GM12878 (cell line): Measurements from ENCODE around the gene SOX5. TPM values are rescaled to one million over a fixed set of nuclear protein-coding genes. Genes with fewer than 3 reads are reported as not detected.

ENCODE experiments used
- ATAC-seq: fragments of 200-7000 bp; cut with Tn5 transposase; 3 replicates; pipeline ENCODE4 v1.9.1; 2020; ENCODE audit warnings: mild to moderate bottlenecking, moderate library complexity
- BruUV-seq: library from RNA; stranded (reverse); fragments of 400-500 nt; replicated peaks from 2 replicates; lab custom pipeline; 2021; lab: Mats Ljungman, UMichigan
- CTCF ChIA-PET: fragments of 300-600 bp; sonication (Branson Sonifier 250); formaldehyde crosslinking; extraction: SDS; loops from one replicate; lab custom pipeline; 2021; ENCODE audit warnings: inconsistent platforms; lab: Yijun Ruan, JAX
- POLR2A ChIA-PET: fragments of 350-600 bp; formaldehyde crosslinking; extraction: SDS; loops from one replicate; lab custom pipeline; 2021; ENCODE audit warnings: inconsistent platforms; lab: Charles Lee
- RAD21 ChIA-PET: fragments of 300-600 bp; sonication (Branson Sonifier 250); formaldehyde crosslinking; loops from one replicate; lab custom pipeline; 2023; ENCODE audit warnings: antibody characterized with exemption; ENCODE audit not compliant: unreplicated experiment; lab: Charles Lee
- SMC1A ChIA-PET: fragments of 300-600 bp; sonication (Branson Sonifier 250); formaldehyde crosslinking; loops from one replicate; lab custom pipeline; 2023; ENCODE audit not compliant: unreplicated experiment, uncharacterized antibody; lab: Charles Lee
- DNase-seq: peaks from one replicate; pipeline ENCODE4 v3.0.0-alpha.2; 2011; ENCODE audit warnings: low read depth, low spot score
- FAIRE-seq: peaks from 3 replicates; lab custom pipeline; 2011; peaks lifted over from hg19 to GRCh38; lab: Jason Lieb, UNC
- H2AFZ ChIP-seq: 2 replicates; pipeline ENCODE4 v1.6.0; 2011; ENCODE audit warnings: low read depth, low read length, control low read depth; ENCODE audit not compliant: control insufficient read depth
- H3K27ac ChIP-seq: 2 replicates; pipeline ENCODE4 v1.5.1; 2011; ENCODE audit warnings: control low read depth; ENCODE audit not compliant: control insufficient read depth, insufficient read depth
- H3K27me3 ChIP-seq, 2 experiments: replicated peaks in 1 of 2; 2 replicates each; pipeline versions ENCODE4 v1.6.0 to v1.6.1; 2011; ENCODE audit warnings: low read length in 1 of 2; ENCODE audit not compliant: control insufficient read depth in 2 of 2, insufficient read depth in 2 of 2
- H3K36me3 ChIP-seq, 2 experiments: 2 replicates each; pipeline ENCODE4 v1.5.1; 2011; ENCODE audit warnings: low read length in 1 of 2; ENCODE audit not compliant: control insufficient read depth in 2 of 2, insufficient read depth in 2 of 2
- H3K4me1 ChIP-seq: 2 replicates; pipeline ENCODE4 v1.6.1; 2011; ENCODE audit warnings: mild to moderate bottlenecking, low read length, moderate library complexity, mixed read lengths; ENCODE audit not compliant: control insufficient read depth, insufficient read depth
- H3K4me2 ChIP-seq: 2 replicates; pipeline ENCODE4 v1.6.0; 2011; ENCODE audit warnings: control low read depth; ENCODE audit not compliant: control insufficient read depth, insufficient read depth
- H3K4me3 ChIP-seq: fragments of 200-600 bp; sonication (generic); 2 replicates; pipeline ENCODE4 v1.5.1; 2016
- H3K79me2 ChIP-seq: 2 replicates; pipeline ENCODE4 v1.6.0; 2011; ENCODE audit warnings: low read length; ENCODE audit not compliant: control insufficient read depth, insufficient read depth
- H3K9ac ChIP-seq: 2 replicates; pipeline ENCODE4 v1.8.0; 2011; ENCODE audit warnings: low read length, control low read depth, mixed read lengths; ENCODE audit not compliant: control insufficient read depth, insufficient read depth
- H3K9me3 ChIP-seq: replicated peaks from 3 replicates; pipeline ENCODE4 v1.5.1; 2011; ENCODE audit warnings: mild to moderate bottlenecking, low read length; ENCODE audit not compliant: control insufficient read depth, insufficient read depth
- H4K20me1 ChIP-seq: 2 replicates; pipeline ENCODE4 v1.6.0; 2011; ENCODE audit not compliant: control insufficient read depth, insufficient read depth
- ATF7 ChIP-seq: fragments of 450-650 bp; IDR thresholded peaks from 2 replicates; pipeline ENCODE4 v1.6.1; 2016; ENCODE audit warnings: low read depth, mild to moderate bottlenecking
- CEBPB ChIP-seq, 2 experiments: fragments of 150-350 bp in 1 of 2; IDR thresholded peaks; 2 replicates each; pipeline ENCODE4 v1.6.1; 2012 to 2014; ENCODE audit warnings: low read depth in 2 of 2, low read length in 2 of 2, borderline replicate concordance in 1 of 2, inconsistent platforms in 1 of 2
- CHD2 ChIP-seq: IDR thresholded peaks from 2 replicates; pipeline ENCODE4 v1.6.1; 2011; ENCODE audit warnings: low read depth, low read length, improper control_type of control experiment, borderline replicate concordance
- E2F8 ChIP-seq: fragments of 450-650 bp; IDR thresholded peaks from 2 replicates; pipeline ENCODE4 v1.6.1; 2018; ENCODE audit warnings: mild to moderate bottlenecking, low read depth, moderate library complexity; ENCODE audit not compliant: partially characterized antibody
- HDAC2 ChIP-seq: fragments of 200-600 bp; sonication (generic); IDR thresholded peaks from 2 replicates; pipeline ENCODE4 v1.6.1; 2017
- KDM1A ChIP-seq: fragments of 200-600 bp; sonication (generic); IDR thresholded peaks from 2 replicates; pipeline ENCODE4 v1.6.1; 2016; ENCODE audit warnings: borderline replicate concordance
- MEF2B ChIP-seq: fragments of 450-650 bp; IDR thresholded peaks from 2 replicates; pipeline ENCODE4 v1.6.1; 2018; ENCODE audit warnings: mild to moderate bottlenecking, moderate library complexity; ENCODE audit not compliant: partially characterized antibody, poor library complexity, severe bottlenecking
- MTA3 ChIP-seq: IDR thresholded peaks from 2 replicates; pipeline ENCODE4 v1.6.1; 2012; ENCODE audit warnings: low read length, inconsistent platforms, borderline replicate concordance
- PAX5 ChIP-seq: IDR thresholded peaks from 2 replicates; pipeline ENCODE4 v1.6.1; 2011; ENCODE audit warnings: low read depth, low read length, borderline replicate concordance
- PKNOX1 ChIP-seq: fragments of 450-650 bp; IDR thresholded peaks from 2 replicates; pipeline ENCODE4 v1.6.1; 2016; ENCODE audit warnings: mild to moderate bottlenecking
- POLR2AphosphoS5 ChIP-seq: IDR thresholded peaks from 2 replicates; pipeline ENCODE4 v1.6.1; 2011; ENCODE audit warnings: mild to moderate bottlenecking, low read length, inconsistent platforms
- REST ChIP-seq: IDR thresholded peaks from 2 replicates; pipeline ENCODE4 v1.6.1; 2012; ENCODE audit warnings: mild to moderate bottlenecking, low read depth, low read length
- SMARCA5 ChIP-seq: fragments of 450-650 bp; IDR thresholded peaks from 2 replicates; pipeline ENCODE4 v1.6.1; 2017; ENCODE audit warnings: mild to moderate bottlenecking
- SP1 ChIP-seq: IDR thresholded peaks from one replicate; pipeline ENCODE4 v1.6.1; 2011; ENCODE audit warnings: low read depth, low read length
- YBX1 ChIP-seq: fragments of 450-650 bp; IDR thresholded peaks from 2 replicates; pipeline ENCODE4 v1.6.1; 2016; ENCODE audit warnings: antibody characterized with exemption
- ZNF622 ChIP-seq: fragments of 450-650 bp; IDR thresholded peaks from 2 replicates; pipeline ENCODE4 v1.6.1; 2017; ENCODE audit warnings: mild to moderate bottlenecking, inconsistent platforms
- ZZZ3 ChIP-seq: IDR thresholded peaks from 2 replicates; pipeline ENCODE4 v1.6.1; 2011; ENCODE audit warnings: low read depth; ENCODE audit not compliant: control insufficient read depth, insufficient read length
- WGBS: methylation state at CpG from one replicate; pipeline ENCODE4 v1.1.6; 2016; ENCODE audit warnings: low lambda C conversion rate; ENCODE audit not compliant: insufficient replicate concordance, insufficient coverage; ENCODE audit errors: missing lambda C conversion rate; 5-methylcytosine and 5-hydroxymethylcytosine counted together
- in situ Hi-C: fragments of 300-500 bp; cut with MboI; formaldehyde crosslinking; loops from 9 replicates; pipeline ENCODE4 v1.14.3; 2018; ENCODE audit warnings: mixed read lengths
- intact Hi-C: fragments of 100-400 bp; cut with micrococcal nuclease; formaldehyde crosslinking; loops from one replicate; pipeline ENCODE4 v1.14.2; 2022; ENCODE audit not compliant: unreplicated experiment
- polyA plus RNA-seq, 11 experiments: library from polyadenylated mRNA; depleted of rRNA in 4 of 11; unstranded in 6 of 11; stranded (reverse) in 5 of 11; fragments of >200 nt; fragmentation: Nextera tagmentation in 4 of 11; fragmentation: Illumina TruSeq in 1 of 11; extraction: Ambion mirVana in 4 of 11; extraction: Trizol in 1 of 11; gene quantifications; 1 replicate in 1 of 11; 2 replicates in 10 of 11; pipeline versions ENCODE4 v1.2.1 to v1.2.3, GENCODE V29; 2011 to 2016; ENCODE audit warnings: inconsistent platforms in 2 of 11, missing spikeins in 2 of 11, low read depth in 1 of 11
- total RNA-seq, 4 experiments: library from RNA; depleted of rRNA in 3 of 4; stranded (reverse); fragments of >200 nt in 3 of 4; fragmentation: Illumina TruSeq in 1 of 4; extraction: Trizol in 1 of 4; gene quantifications; 2 replicates each; pipeline versions ENCODE4 v1.2.1 to v1.2.3, GENCODE V29; 2013 to 2021

SOX5 gene
- total and polyA plus RNA-seq, 10 of the 15 experiments (the other 5 are each of a cell fraction or from before 2014, with no cell fraction given): 0.08 to 1.0 (median 0.24) TPM

- CTCF ChIA-PET: no interaction called here
- TF ChIP-seq PAX5: no peak
- TF ChIP-seq ATF7: no peak
- TF ChIP-seq SP1: no peak
- no peak for TF ChIP-seq YBX1
- no peak for TF ChIP-seq POLR2AphosphoS5
- TF ChIP-seq HDAC2: no peak
- no peak for TF ChIP-seq CHD2
- TF ChIP-seq KDM1A: no peak
- no peak for TF ChIP-seq E2F8
- no peak for TF ChIP-seq CEBPB (IDR thresholded peaks at IDR 0.05; ENCODE audit: borderline replicate concordance in 1 of 2, low read depth in 2 of 2, low read length in 2 of 2)
- TF ChIP-seq ZZZ3: no peak
- no peak for TF ChIP-seq ZNF622
- no peak for TF ChIP-seq PKNOX1
- TF ChIP-seq MEF2B: no peak
- no peak for TF ChIP-seq MTA3
- TF ChIP-seq SMARCA5: no peak
- TF ChIP-seq REST: no peak
Observed at GRCh38 chr12:23493672-23494071, 455.8 kb downstream of the SOX5 start.

More at GRCh38 chr12:23493672-23494071, 455.8 kb downstream of the SOX5 start:
- Histone ChIP-seq H3K79me2 (no peaks in the 10 kb centered on the region), H3K9ac (no peak overlapping the region), H2AFZ (no peak overlapping the region), H4K20me1 (no peaks in the 10 kb centered on the region), H3K4me2 (no peak overlapping the region), H3K36me3 (no peaks in the 10 kb centered on the region), H3K4me1 (no peaks in the 10 kb centered on the region), H3K9me3 (no peaks in the 10 kb centered on the region; the same call in 2 of the 3 replicates), H3K27ac (no peak overlapping the region), H3K27me3 (no peaks in the 10 kb centered on the region), H3K4me3 (no peak overlapping the region)
- intact Hi-C loops: no loop called here
- BruUV-seq: no TSS peak
- in situ Hi-C loops: no loop called here
- WGBS: 6% methylated on average over 1 of the region's 1 CpG
- ChIA-PET POLR2A (no interaction called here), RAD21 (no interaction called here), SMC1A (no interaction called here)
- ATAC-seq (no peak), DNase-seq (no peak), FAIRE-seq (no peak)
